Fibroblast of skin of right quadriceps (primary cell): Measurements from ENCODE around the gene ORMDL3.
"Not testable (repeated sequence)": the region's sequence is repeated elsewhere in the genome, so short reads cannot be mapped to it uniquely, and the experiment has no call there.

Experiments
- DNase-seq: peaks from one replicate; pipeline ENCODE4 v3.0.0-alpha.2; 2013

ORMDL3 gene

GRCh38 chr17:39949028-39949427, 21.6 kb upstream of the ORMDL3 start:
- no peak for DNase-seq

GRCh38 chr17:39948489-39948828, 21.1 kb upstream of the ORMDL3 start:
- DNase-seq: not testable (repeated sequence)

GRCh38 chr17:39946551-39947330, 19.3 kb upstream of the ORMDL3 start:
- DNase-seq: no peak

- DNase-seq: no peak
Measured at GRCh38 chr17:39944393-39944711, 17.0 kb upstream of the ORMDL3 start.

- no peak for DNase-seq
Measured at GRCh38 chr17:39943702-39944392, 16.4 kb upstream of the ORMDL3 start.

- peak; percentile 87 for DNase-seq
Measured at GRCh38 chr17:39939588-39940419, 12.4 kb upstream of the ORMDL3 start.

GRCh38 chr17:39939106-39939505, 11.7 kb upstream of the ORMDL3 start:
- no peak for DNase-seq

- no peak for DNase-seq
Measured at GRCh38 chr17:39938140-39938869, 10.9 kb upstream of the ORMDL3 start.

- DNase-seq: no peak
Measured at GRCh38 chr17:39937447-39937846, 10.0 kb upstream of the ORMDL3 start.

GRCh38 chr17:39935909-39936308, 8.5 kb upstream of the ORMDL3 start:
- DNase-seq: no peak

- DNase-seq: no peak
Measured at GRCh38 chr17:39934324-39934723, 6.9 kb upstream of the ORMDL3 start.

- DNase-seq: no peak
Measured at GRCh38 chr17:39933912-39934311, 6.5 kb upstream of the ORMDL3 start.

GRCh38 chr17:39929646-39930407, 2.4 kb upstream of the ORMDL3 start:
- DNase-seq: peak; percentile 87

- peak; percentile 96 for DNase-seq
Measured at GRCh38 chr17:39928858-39929645, 1.7 kb upstream of the ORMDL3 start.

- no peak for DNase-seq
Measured at GRCh38 chr17:39927929-39928857, 792 bp upstream of the ORMDL3 start.

- DNase-seq: no peak
Measured at GRCh38 chr17:39926588-39927100, 757 bp downstream of the ORMDL3 start.

GRCh38 chr17:39926135-39926587, 1.2 kb downstream of the ORMDL3 start:
- no peak for DNase-seq

- no peak for DNase-seq
Measured at GRCh38 chr17:39925282-39926134, 1.9 kb downstream of the ORMDL3 start.

- no peak for DNase-seq
Measured at GRCh38 chr17:39924691-39925055, 2.7 kb downstream of the ORMDL3 start.
